GM23338 (cell line): ENCODE measurements around the gene TRAF4. TPM values are rescaled to one million over a fixed set of nuclear protein-coding genes. Genes with fewer than 3 reads are reported as not detected.
A peak's percentile ranks its signal among the peaks of the same experiment; 100 is the strongest.

ENCODE experiments used
- ATAC-seq: fragments of 200-7000 bp; cut with Tn5 transposase; 3 replicates; pipeline ENCODE4 v1.9.1; 2020
- DNase-seq: peaks from one replicate; pipeline ENCODE4 v3.0.0-alpha.2; 2015; ENCODE audit warnings: low spot score
- H2AFZ ChIP-seq: fragments of 200-600 bp; sonication (generic); 2 replicates; pipeline ENCODE4 v1.8.0; 2016; ENCODE audit warnings: antibody characterized with exemption, mild to moderate bottlenecking, moderate library complexity
- H3F3A ChIP-seq: fragments of 200-600 bp; sonication (generic); replicated peaks from 2 replicates; pipeline ENCODE4 v1.8.0; 2017; ENCODE audit warnings: antibody characterized with exemption, mixed run types, low read depth
- H3K27ac ChIP-seq: fragments of 200-600 bp; sonication (generic); 2 replicates; pipeline ENCODE4 v1.6.1; 2016; ENCODE audit warnings: low read depth
- H3K27me3 ChIP-seq: fragments of 200-600 bp; sonication (generic); 2 replicates; pipeline ENCODE4 v1.8.0; 2016; ENCODE audit warnings: mild to moderate bottlenecking, mixed run types, moderate library complexity; ENCODE audit not compliant: insufficient read depth
- H3K36me3 ChIP-seq: fragments of 200-600 bp; sonication (generic); 2 replicates; pipeline ENCODE4 v1.8.0; 2016; ENCODE audit warnings: mild to moderate bottlenecking; ENCODE audit not compliant: insufficient read depth
- H3K4me1 ChIP-seq: fragments of 200-600 bp; sonication (generic); 2 replicates; pipeline ENCODE4 v1.8.0; 2016; ENCODE audit warnings: mild to moderate bottlenecking, moderate library complexity; ENCODE audit not compliant: insufficient read depth
- H3K4me2 ChIP-seq: fragments of 200-600 bp; sonication (generic); 2 replicates; pipeline ENCODE4 v1.7.1; 2017; ENCODE audit warnings: mixed run types
- H3K4me3 ChIP-seq: fragments of 200-600 bp; sonication (generic); 2 replicates; pipeline ENCODE4 v1.6.1; 2016; ENCODE audit warnings: mixed run types
- H3K79me2 ChIP-seq: fragments of 200-600 bp; sonication (generic); replicated peaks from 2 replicates; pipeline ENCODE4 v1.8.0; 2017; ENCODE audit warnings: mild to moderate bottlenecking; ENCODE audit not compliant: insufficient read depth
- H3K9me2 ChIP-seq: fragments of 200-600 bp; sonication (generic); 2 replicates; pipeline ENCODE4 v1.8.0; 2017; ENCODE audit not compliant: insufficient read depth
- H4K20me1 ChIP-seq: fragments of 200-600 bp; sonication (generic); replicated peaks from 2 replicates; pipeline ENCODE4 v1.8.0; 2017; ENCODE audit warnings: mild to moderate bottlenecking; ENCODE audit not compliant: insufficient read depth
- H3K27ac Mint-ChIP-seq: 2 replicates; pipeline ENCODE4 v1.8.0; 2020; ENCODE audit warnings: inconsistent platforms, mild to moderate bottlenecking, moderate library complexity, mixed read lengths
- H3K27me3 Mint-ChIP-seq: 3 replicates; pipeline ENCODE4 v1.8.0; 2022; ENCODE audit warnings: low read depth, mild to moderate bottlenecking, moderate library complexity, mixed read lengths, inconsistent platforms; ENCODE audit not compliant: insufficient read depth, poor library complexity
- H3K36me3 Mint-ChIP-seq: 3 replicates; pipeline ENCODE4 v1.8.0; 2021; ENCODE audit warnings: low read depth, mild to moderate bottlenecking, inconsistent platforms, moderate library complexity, mixed read lengths
- H3K4me1 Mint-ChIP-seq: 3 replicates; pipeline ENCODE4 v1.8.0; 2020; ENCODE audit warnings: mild to moderate bottlenecking, inconsistent platforms, mixed read lengths
- H3K4me3 Mint-ChIP-seq: 3 replicates; pipeline ENCODE4 v1.8.0; 2021; ENCODE audit warnings: moderate library complexity, mild to moderate bottlenecking, inconsistent platforms, mixed read lengths
- H3K9me3 Mint-ChIP-seq: 3 replicates; pipeline ENCODE4 v1.8.0; 2020; ENCODE audit warnings: moderate library complexity, mild to moderate bottlenecking, inconsistent platforms, mixed read lengths
- CREB1 ChIP-seq: fragments of 250-450 bp; sonication (Bioruptor Pico); IDR thresholded peaks from 2 replicates; pipeline ENCODE4 v1.5.0; 2020; ENCODE audit warnings: low read depth, mild to moderate bottlenecking, moderate library complexity
- CTCF ChIP-seq, 2 experiments: fragments of 200-600 bp in 1 of 2; sonication (generic) in 1 of 2; conservative IDR thresholded peaks; 2 replicates each; pipeline versions ENCODE4 v1.5.1 to v1.6.1; 2016 to 2017; ENCODE audit warnings: antibody characterized with exemption in 2 of 2, low read depth in 2 of 2, mild to moderate bottlenecking in 2 of 2, moderate library complexity in 1 of 2
- EZH2 ChIP-seq: fragments of 200-600 bp; sonication (generic); IDR thresholded peaks from one replicate; pipeline ENCODE4 v1.8.0; 2017; ENCODE audit warnings: antibody characterized with exemption, mild to moderate bottlenecking, low read depth; ENCODE audit not compliant: unreplicated experiment
- JUNB ChIP-seq: IDR thresholded peaks from one replicate; pipeline ENCODE4 v1.6.1; 2016; ENCODE audit warnings: antibody characterized with exemption; ENCODE audit not compliant: unreplicated experiment
- POLR2AphosphoS5 ChIP-seq: IDR thresholded peaks from 2 replicates; pipeline ENCODE4 v1.6.1; 2016; ENCODE audit warnings: antibody characterized with exemption, low read depth
- ZNF331 ChIP-seq: fragments of 250-450 bp; sonication (Bioruptor Pico); IDR thresholded peaks from 2 replicates; pipeline ENCODE4 v1.5.0; 2020; ENCODE audit warnings: low read depth, mild to moderate bottlenecking, moderate library complexity
- polyA plus RNA-seq: library from polyadenylated mRNA; unstranded; fragments of >200 nt; fragmentation: Nextera tagmentation; extraction: Ambion mirVana; gene quantifications from 2 replicates; pipeline ENCODE4 v1.2.1, GENCODE V29; 2016
- total RNA-seq: library from RNA; depleted of rRNA; stranded (reverse); fragments of >200 nt; shearing (Covaris generic); gene quantifications from 2 replicates; pipeline ENCODE4 v1.2.3, GENCODE V29; 2014
- TF ChIP-seq, protein P1 (sequence below): IDR thresholded peaks from 2 replicates; pipeline ENCODE4 v1.6.1; 2016; ENCODE audit warnings: antibody characterized with exemption
- TF ChIP-seq, protein P2 (sequence below): IDR thresholded peaks from one replicate; pipeline ENCODE4 v1.6.1; 2018; ENCODE audit warnings: antibody characterized with exemption; ENCODE audit not compliant: unreplicated experiment

The TRAF4 gene
- total and polyA plus RNA-seq, 2 experiments from 2014 or later: 63.5 to 152 TPM

GRCh38 chr17:28726627-28727491 lies 17.0 kb upstream of the TRAF4 start:
- Histone ChIP-seq H3F3A (peaks cover 53% of the 10 kb centered on the region), H3K4me3 (peak overlapping the region; percentile 98), H2AFZ (peak overlapping the region; percentile 33; the same call in 1 of the 2 replicates), H4K20me1 (peaks cover 18% of the 10 kb centered on the region), H3K27ac (peak overlapping the region; percentile 99), H3K36me3 (peaks cover 24% of the 10 kb centered on the region), H3K9me2 (no peaks in the 10 kb centered on the region), H3K79me2 (peaks cover 16% of the 10 kb centered on the region), H3K4me2 (peak overlapping the region; percentile 99), H3K4me1 (peaks cover 29% of the 10 kb centered on the region), H3K27me3 (no peaks in the 10 kb centered on the region)
- Mint-ChIP-seq H3K36me3 (peaks cover 36% of the 10 kb centered on the region), H3K27ac (peak overlapping the region; percentile 99), H3K9me3 (peaks cover 3% of the 10 kb centered on the region; the same call in 2 of the 3 replicates), H3K4me1 (peaks cover 37% of the 10 kb centered on the region), H3K27me3 (peaks cover 32% of the 10 kb centered on the region), H3K4me3 (peak overlapping the region; percentile 94)
- ATAC-seq (peak; percentile 56), DNase-seq (peak; percentile 98)
- TF ChIP-seq CREB1 (CRISPR knock-in tag) (peak; percentile 58; the same call in 1 of the 2 replicates), JUNB (no peak), CTCF (conservative IDR thresholded peaks at IDR 0.05; ENCODE audit: low read depth in 2 of 2) (peak; percentile 94 to 100), POLR2AphosphoS5 (peak; percentile 60; the same call in 1 of the 2 replicates)
- TF ChIP-seq, protein P1, sequence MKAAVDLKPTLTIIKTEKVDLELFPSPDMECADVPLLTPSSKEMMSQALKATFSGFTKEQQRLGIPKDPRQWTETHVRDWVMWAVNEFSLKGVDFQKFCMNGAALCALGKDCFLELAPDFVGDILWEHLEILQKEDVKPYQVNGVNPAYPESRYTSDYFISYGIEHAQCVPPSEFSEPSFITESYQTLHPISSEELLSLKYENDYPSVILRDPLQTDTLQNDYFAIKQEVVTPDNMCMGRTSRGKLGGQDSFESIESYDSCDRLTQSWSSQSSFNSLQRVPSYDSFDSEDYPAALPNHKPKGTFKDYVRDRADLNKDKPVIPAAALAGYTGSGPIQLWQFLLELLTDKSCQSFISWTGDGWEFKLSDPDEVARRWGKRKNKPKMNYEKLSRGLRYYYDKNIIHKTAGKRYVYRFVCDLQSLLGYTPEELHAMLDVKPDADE: 0 out of 2 replicates have a peak, but pooled peaks have one; percentile 18

DNA sequence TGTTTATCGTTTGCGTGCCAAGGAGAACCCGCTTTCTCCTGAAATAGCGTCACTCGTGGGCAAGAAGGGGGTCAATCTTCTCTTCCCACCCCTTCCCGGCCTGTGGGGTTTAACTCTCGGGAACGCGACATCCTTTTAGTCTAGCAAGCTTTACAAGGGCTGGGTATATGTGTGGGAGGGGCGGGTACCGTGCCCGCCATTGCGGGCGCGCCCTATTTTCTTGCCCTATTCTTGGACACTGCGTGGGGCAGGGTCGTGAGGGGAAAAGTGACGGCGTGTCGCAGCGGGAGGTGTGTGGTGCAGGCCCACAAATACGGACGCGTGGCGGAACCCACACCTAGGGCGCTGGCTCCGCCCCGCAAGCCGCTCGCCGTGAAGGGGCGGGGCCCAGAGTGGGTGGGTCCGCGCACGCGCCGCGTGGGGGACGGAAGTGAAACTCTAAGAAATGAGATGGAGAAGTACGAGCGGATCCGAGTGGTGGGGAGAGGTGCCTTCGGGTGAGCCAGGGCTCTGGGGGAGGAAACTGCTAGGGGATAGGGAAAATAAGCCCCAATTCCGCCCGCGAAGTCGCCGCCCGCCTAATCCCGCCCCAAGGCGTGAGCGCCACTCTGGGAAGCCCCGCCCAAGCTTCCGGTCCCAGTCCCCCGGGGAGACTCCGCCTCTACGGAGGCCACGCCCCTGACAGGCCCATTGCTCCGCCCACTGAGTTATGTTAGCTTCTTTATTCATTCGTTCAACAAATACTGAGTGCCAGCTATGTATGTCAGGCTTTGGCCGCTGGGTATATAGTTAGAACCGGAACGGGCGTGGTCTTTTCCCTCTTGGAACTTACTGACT lies 15.2 kb upstream of the TRAF4 start, which contains the start of gene NEK8:
Gene NEK8 (plus strand): TSS at position 425 of the 837 bp plus-strand sequence. CDS start 26 bp downstream, at position 451.
- TF ChIP-seq, protein P1: no peak; the same call in 1 of the 2 replicates
- TF ChIP-seq CREB1 (CRISPR knock-in tag) (no peak), POLR2AphosphoS5 (peak; percentile 60), EZH2 (no peak), ZNF331 (CRISPR knock-in tag) (no peak)
- TF ChIP-seq, protein P2, sequence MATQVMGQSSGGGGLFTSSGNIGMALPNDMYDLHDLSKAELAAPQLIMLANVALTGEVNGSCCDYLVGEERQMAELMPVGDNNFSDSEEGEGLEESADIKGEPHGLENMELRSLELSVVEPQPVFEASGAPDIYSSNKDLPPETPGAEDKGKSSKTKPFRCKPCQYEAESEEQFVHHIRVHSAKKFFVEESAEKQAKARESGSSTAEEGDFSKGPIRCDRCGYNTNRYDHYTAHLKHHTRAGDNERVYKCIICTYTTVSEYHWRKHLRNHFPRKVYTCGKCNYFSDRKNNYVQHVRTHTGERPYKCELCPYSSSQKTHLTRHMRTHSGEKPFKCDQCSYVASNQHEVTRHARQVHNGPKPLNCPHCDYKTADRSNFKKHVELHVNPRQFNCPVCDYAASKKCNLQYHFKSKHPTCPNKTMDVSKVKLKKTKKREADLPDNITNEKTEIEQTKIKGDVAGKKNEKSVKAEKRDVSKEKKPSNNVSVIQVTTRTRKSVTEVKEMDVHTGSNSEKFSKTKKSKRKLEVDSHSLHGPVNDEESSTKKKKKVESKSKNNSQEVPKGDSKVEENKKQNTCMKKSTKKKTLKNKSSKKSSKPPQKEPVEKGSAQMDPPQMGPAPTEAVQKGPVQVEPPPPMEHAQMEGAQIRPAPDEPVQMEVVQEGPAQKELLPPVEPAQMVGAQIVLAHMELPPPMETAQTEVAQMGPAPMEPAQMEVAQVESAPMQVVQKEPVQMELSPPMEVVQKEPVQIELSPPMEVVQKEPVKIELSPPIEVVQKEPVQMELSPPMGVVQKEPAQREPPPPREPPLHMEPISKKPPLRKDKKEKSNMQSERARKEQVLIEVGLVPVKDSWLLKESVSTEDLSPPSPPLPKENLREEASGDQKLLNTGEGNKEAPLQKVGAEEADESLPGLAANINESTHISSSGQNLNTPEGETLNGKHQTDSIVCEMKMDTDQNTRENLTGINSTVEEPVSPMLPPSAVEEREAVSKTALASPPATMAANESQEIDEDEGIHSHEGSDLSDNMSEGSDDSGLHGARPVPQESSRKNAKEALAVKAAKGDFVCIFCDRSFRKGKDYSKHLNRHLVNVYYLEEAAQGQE: no peak
- peak within 1 kb of the TSS; percentile 90 for H3K4me2 ChIP-seq
- peak; percentile 2; the same call in 2 of the 3 replicates for ATAC-seq
- peaks cover 33% of the 10 kb centered on the region for H3K27me3 Mint-ChIP-seq
- peak within 1 kb of the TSS; percentile 94 for H3K4me3 Mint-ChIP-seq
- H3F3A ChIP-seq: peaks cover 35% of the 10 kb centered on the region
- H3K36me3 ChIP-seq: peaks cover 9% of the 10 kb centered on the region; the same call in 1 of the 2 replicates
- peak within 1 kb of the TSS; percentile 33; the same call in 1 of the 2 replicates for H2AFZ ChIP-seq
- peak within 1 kb of the TSS; percentile 99 for H3K27ac ChIP-seq
- peak; percentile 98 for DNase-seq
- peak within 1 kb of the TSS; percentile 98 for H3K4me3 ChIP-seq
- H3K9me3 Mint-ChIP-seq: peaks cover 3% of the 10 kb centered on the region; the same call in 2 of the 3 replicates
- peak within 1 kb of the TSS; percentile 99 for H3K27ac Mint-ChIP-seq
- peaks cover 19% of the 10 kb centered on the region for H3K36me3 Mint-ChIP-seq
- H3K4me1 Mint-ChIP-seq: peaks cover 23% of the 10 kb centered on the region
- H3K79me2 ChIP-seq: peaks cover 2% of the 10 kb centered on the region; the same call in 1 of the 2 replicates
- peaks cover 12% of the 10 kb centered on the region; the same call in 1 of the 2 replicates for H3K4me1 ChIP-seq
- no peaks in the 10 kb centered on the region for H3K27me3 ChIP-seq
- H3K9me2 ChIP-seq: no peaks in the 10 kb centered on the region
- H4K20me1 ChIP-seq: peaks cover 5% of the 10 kb centered on the region; the same call in 1 of the 2 replicates
